ENCODE results near the gene RBM38.

Gene RBM38

GRCh38 chr20:57437672-57438330 lies 46.6 kb downstream of the RBM38 start:
- DNase-seq (no peak), ATAC-seq (no peak)

GRCh38 chr20:57438552-57438951 lies 47.4 kb downstream of the RBM38 start:
- ATAC-seq (no peak), DNase-seq (no peak)

GRCh38 chr20:57439432-57439831 lies 48.2 kb downstream of the RBM38 start:
- ATAC-seq (no peak), DNase-seq (no peak)

GRCh38 chr20:57439993-57440392 lies 48.8 kb downstream of the RBM38 start:
- DNase-seq (no peak), ATAC-seq (no peak)

- ATAC-seq, result no peak
These were observed 49.7 kb downstream of the RBM38 start for GRCh38 chr20:57440678-57441509.

GRCh38 chr20:57441510-57442154 lies 50.4 kb downstream of the RBM38 start:
- no peak for ATAC-seq

More at GRCh38 chr20:57440678-57441509, 49.7 kb downstream of the RBM38 start:
- DNase-seq, result no peak

GRCh38 chr20:57442158-57442887 lies 51.1 kb downstream of the RBM38 start:
- no peak for DNase-seq
- no peak for ATAC-seq

More at GRCh38 chr20:57441510-57442154, 50.4 kb downstream of the RBM38 start:
- DNase-seq, result no peak

GRCh38 chr20:57442888-57443239 lies 51.7 kb downstream of the RBM38 start:
- ATAC-seq (no peak), DNase-seq (no peak)

GRCh38 chr20:57443349-57444265 lies 52.4 kb downstream of the RBM38 start:
- ATAC-seq (no peak), DNase-seq (no peak)

GRCh38 chr20:57444394-57445048 lies 53.3 kb downstream of the RBM38 start:
- no peak for ATAC-seq
- no peak for DNase-seq

- ATAC-seq, result no peak
- no peak for DNase-seq
These were observed 54.1 kb downstream of the RBM38 start for GRCh38 chr20:57445298-57445697.

GRCh38 chr20:57445774-57446173 lies 54.6 kb downstream of the RBM38 start:
- DNase-seq (no peak), ATAC-seq (no peak)

- ATAC-seq, result no peak
These were observed 57.7 kb downstream of the RBM38 start for GRCh38 chr20:57448764-57449354.

GRCh38 chr20:57449398-57450354 lies 58.5 kb downstream of the RBM38 start:
- no peak for DNase-seq

More at GRCh38 chr20:57448764-57449354, 57.7 kb downstream of the RBM38 start:
- no peak for DNase-seq

GRCh38 chr20:57450419-57450818 lies 59.2 kb downstream of the RBM38 start:
- DNase-seq (peak; percentile 20), ATAC-seq (no peak)

More at GRCh38 chr20:57449398-57450354, 58.5 kb downstream of the RBM38 start:
- ATAC-seq, result no peak

GRCh38 chr20:57450931-57451330 lies 59.7 kb downstream of the RBM38 start:
- ATAC-seq (no peak), DNase-seq (no peak)

- DNase-seq (no peak), ATAC-seq (no peak)
These were observed 60.2 kb downstream of the RBM38 start for GRCh38 chr20:57451431-57451794.

GRCh38 chr20:57451795-57452661 lies 60.8 kb downstream of the RBM38 start:
- ATAC-seq (peak; percentile 33), DNase-seq (no peak)
